HG02678 (cell line): ENCODE data around the gene DUXB.

ENCODE experiments used
- ATAC-seq: cut with Tn5 transposase; IDR thresholded peaks from one replicate; pipeline ENCODE4 v1.9.1; 2021; ENCODE audit warnings: mild to moderate bottlenecking, moderate library complexity; ENCODE audit not compliant: unreplicated experiment

The DUXB gene

GRCh38 chr16:75660726-75661302, 40.4 kb downstream of the DUXB start:
- ATAC-seq = no peak

DNA sequence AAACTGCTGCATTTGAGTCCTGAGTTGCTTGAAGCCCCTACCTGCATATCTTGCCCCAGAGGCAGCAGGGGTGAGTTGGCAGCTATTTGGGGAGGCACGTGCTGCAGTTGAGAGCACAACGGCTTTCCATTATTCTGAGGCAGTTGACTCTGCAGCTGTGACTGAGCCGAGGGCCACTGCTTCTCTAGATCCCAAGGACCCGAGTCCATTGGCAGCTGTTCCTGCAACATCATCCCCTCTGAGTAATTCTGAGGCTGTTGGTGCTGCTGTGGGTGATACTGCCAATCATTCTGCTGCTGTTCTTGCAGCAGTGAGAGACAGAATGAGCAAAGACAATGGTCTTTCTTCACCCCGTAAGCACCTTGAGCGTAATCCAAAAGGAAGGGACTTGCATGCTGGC, 40.9 kb downstream of the DUXB start:
- ATAC-seq = no peak

- no peak for ATAC-seq
Observed at GRCh38 chr16:75658175-75658574, 43.1 kb downstream of the DUXB start.

DNA sequence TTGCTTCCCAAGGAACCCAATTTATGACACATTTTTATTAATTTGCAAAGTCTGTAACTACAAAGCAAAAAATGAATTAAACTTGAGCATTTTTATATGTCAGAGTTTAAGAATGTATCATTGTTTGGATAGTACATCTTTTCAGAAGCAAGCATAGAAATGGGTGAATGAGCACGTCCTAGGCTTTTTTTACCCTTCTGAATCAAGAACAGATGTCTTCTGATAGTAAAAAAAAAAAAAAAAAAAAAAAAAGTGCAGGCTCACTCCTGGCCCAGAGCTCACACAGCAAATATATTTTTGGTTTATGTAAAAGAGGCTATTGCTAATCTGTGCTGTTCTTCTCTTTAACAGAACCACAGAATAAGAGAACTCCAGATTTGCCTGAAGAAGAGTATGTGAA, 47.3 kb downstream of the DUXB start:
- ATAC-seq = no peak

DNA sequence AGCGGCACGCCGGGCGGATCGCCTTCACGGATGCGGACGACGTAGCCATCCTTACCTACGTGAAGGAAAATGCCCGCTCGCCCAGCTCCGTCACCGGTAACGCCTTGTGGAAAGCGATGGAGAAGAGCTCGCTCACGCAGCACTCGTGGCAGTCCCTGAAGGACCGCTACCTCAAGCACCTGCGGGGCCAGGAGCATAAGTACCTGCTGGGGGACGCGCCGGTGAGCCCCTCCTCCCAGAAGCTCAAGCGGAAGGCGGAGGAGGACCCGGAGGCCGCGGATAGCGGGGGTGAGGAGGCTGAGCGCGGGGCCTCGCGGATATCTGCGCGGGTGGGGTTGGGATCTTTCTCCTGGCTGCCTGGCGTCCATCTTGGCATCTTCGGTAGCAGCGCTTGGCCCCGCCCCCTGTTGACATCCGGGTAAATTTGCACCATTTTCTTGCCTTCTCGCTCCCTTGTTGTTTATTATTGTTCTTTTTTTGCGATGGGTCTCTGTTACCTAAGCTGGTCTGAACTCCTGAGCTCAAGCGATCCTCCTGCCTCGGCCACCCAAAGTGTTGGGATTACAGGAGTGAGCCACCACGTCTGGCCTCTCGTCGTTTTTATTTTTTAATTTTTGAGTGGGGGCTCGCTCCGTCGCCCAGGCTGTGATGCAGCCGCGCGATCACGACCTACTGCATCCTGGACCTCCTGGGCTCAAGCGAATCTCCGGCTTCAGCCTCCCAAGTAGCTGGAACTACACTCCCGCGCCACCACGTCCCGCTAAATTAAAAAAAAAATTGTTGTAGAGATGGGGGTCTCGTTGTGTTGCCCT, 52.8 kb downstream of the DUXB start:
- peak; percentile 33 for ATAC-seq

DNA sequence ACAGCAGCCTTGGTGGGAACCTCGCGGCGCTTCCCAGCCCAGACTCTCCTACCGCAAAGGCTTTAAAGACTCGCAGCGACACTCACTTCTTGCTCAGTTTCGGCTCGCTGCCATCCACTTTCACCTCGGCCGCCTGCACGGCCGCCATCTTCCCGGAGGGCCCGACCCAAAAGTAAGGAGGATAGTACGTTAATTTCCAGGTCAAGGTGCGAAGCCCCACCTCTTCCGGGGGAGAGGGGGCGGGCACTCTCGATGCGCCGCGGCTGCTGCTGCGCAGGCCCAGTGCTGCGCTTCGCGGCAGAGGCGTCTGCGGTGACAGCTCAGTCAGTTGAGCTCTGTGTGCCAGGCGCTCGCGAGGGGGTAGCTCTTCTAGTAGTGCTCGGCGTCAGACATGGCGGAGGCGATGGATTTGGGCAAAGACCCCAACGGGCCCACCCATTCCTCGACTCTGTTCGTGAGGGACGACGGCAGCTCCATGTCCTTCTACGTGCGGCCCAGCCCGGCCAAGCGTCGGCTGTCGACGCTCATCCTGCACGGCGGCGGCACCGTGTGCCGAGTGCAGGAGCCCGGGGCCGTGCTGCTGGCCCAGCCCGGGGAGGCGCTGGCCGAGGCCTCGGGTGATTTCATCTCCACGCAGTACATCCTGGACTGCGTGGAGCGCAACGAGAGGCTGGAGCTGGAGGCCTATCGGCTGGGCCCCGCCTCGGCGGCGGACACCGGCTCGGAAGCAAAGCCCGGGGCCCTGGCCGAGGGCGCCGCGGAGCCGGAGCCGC, 53.6 kb downstream of the DUXB start, which contains the start of the genes KARS1 and TERF2IP:
Gene KARS1, minus strand, starts transcription at position 174 of the 773 bp plus-strand sequence. Its CDS starts 26 bp downstream, at position 148.
Gene TERF2IP, plus strand, starts transcription at position 282 of the 773 bp plus-strand sequence. Its CDS starts 110 bp downstream, at position 392.
- ATAC-seq = peak; percentile 82

- peak; percentile 20 for ATAC-seq
Observed at GRCh38 chr16:75647112-75647491, 54.2 kb downstream of the DUXB start.

- no peak for ATAC-seq
Observed at GRCh38 chr16:75644240-75645012, 56.8 kb downstream of the DUXB start.
